ENCODE data around the gene PES1.
"Not testable (repeated sequence)": the region's sequence is repeated elsewhere in the genome, so short reads cannot be mapped to it uniquely, and the experiment has no call there.

PES1 gene

GRCh38 chr22:30591588-30592359, at the start of gene PES1:
PES1 (minus strand) TSS chr22:30591910; CDS start chr22:30591833, 77 bp downstream.
- DNase-seq (ENCODE audit: low read depth) = peak; percentile 100

- no peak for DNase-seq (ENCODE audit: low read depth)
Observed at GRCh38 chr22:30640839-30641430, 49.2 kb upstream of the PES1 start.

GRCh38 chr22:30640361-30640760, 48.7 kb upstream of the PES1 start:
- DNase-seq (ENCODE audit: low read depth) = peak; percentile 59

- peak; percentile 15 for DNase-seq (ENCODE audit: low read depth)
Observed at GRCh38 chr22:30637701-30638114, 46.0 kb upstream of the PES1 start.

GRCh38 chr22:30636226-30637077, 44.7 kb upstream of the PES1 start:
- peak; percentile 39 for DNase-seq (ENCODE audit: low read depth)

GRCh38 chr22:30635273-30636225, 43.8 kb upstream of the PES1 start, which contains the start of gene SLC35E4:
SLC35E4 (plus strand) TSS chr22:30635781; CDS start chr22:30636451, 670 bp downstream.
- peak; percentile 93 for DNase-seq (ENCODE audit: low read depth)

GRCh38 chr22:30634471-30635233, 42.9 kb upstream of the PES1 start:
- peak; percentile 93 for DNase-seq (ENCODE audit: low read depth)

GRCh38 chr22:30631469-30631868, 39.8 kb upstream of the PES1 start:
- not testable (repeated sequence) for DNase-seq (ENCODE audit: low read depth)

GRCh38 chr22:30628491-30628890, 36.8 kb upstream of the PES1 start:
- DNase-seq (ENCODE audit: low read depth) = no peak

- DNase-seq (ENCODE audit: low read depth) = peak; percentile 29
Observed at GRCh38 chr22:30627471-30627870, 35.8 kb upstream of the PES1 start.

- DNase-seq (ENCODE audit: low read depth) = no peak
Observed at GRCh38 chr22:30626413-30626812, 34.7 kb upstream of the PES1 start.

- DNase-seq (ENCODE audit: low read depth) = not testable (repeated sequence)
Observed at GRCh38 chr22:30619909-30620308, 28.2 kb upstream of the PES1 start.

GRCh38 chr22:30617819-30618218, 26.1 kb upstream of the PES1 start:
- DNase-seq (ENCODE audit: low read depth) = no peak

- DNase-seq (ENCODE audit: low read depth) = no peak
Observed at GRCh38 chr22:30615543-30615954, 23.8 kb upstream of the PES1 start.

- no peak for DNase-seq (ENCODE audit: low read depth)
Observed at GRCh38 chr22:30614879-30615278, 23.2 kb upstream of the PES1 start.

- no peak for DNase-seq (ENCODE audit: low read depth)
Observed at GRCh38 chr22:30614268-30614667, 22.6 kb upstream of the PES1 start.

GRCh38 chr22:30612789-30613188, 21.1 kb upstream of the PES1 start:
- DNase-seq (ENCODE audit: low read depth) = no peak

- peak; percentile 76 for DNase-seq (ENCODE audit: low read depth)
Observed at GRCh38 chr22:30611197-30611596, 19.5 kb upstream of the PES1 start.

- no peak for DNase-seq (ENCODE audit: low read depth)
Observed at GRCh38 chr22:30610299-30610698, 18.6 kb upstream of the PES1 start.

All from ELR (cell line).